Heart left ventricle (tissue), 11 donors: Measurements from ENCODE around the gene APOD. TPM values are rescaled to one million over a fixed set of nuclear protein-coding genes. Genes with fewer than 3 reads are reported as not detected.

Experiments used
- polyA plus RNA-seq, 2 donors: library from polyadenylated mRNA; stranded (reverse); fragments of 200-250 nt; gene quantifications; one replicate each; pipeline ENCODE4 v1.2.3, GENCODE V29; 2013
- total RNA-seq, 9 donors: library from RNA; depleted of rRNA in 2 of 9; stranded (reverse); fragments of >200 nt in 2 of 9; fragmentation: NEBNext Ultra II Directional in 3 of 9; extraction: Animal tissue kit (Norgen Biotek cat#: 25700) in 3 of 9; gene quantifications; one replicate each; pipeline versions ENCODE4 v1.1.0 to v1.2.4, GENCODE V29; 2016 to 2023
- donor health status: ischemic (EF 13 %, LVEDD 7.1; RV severe dilation, severe dysfunction).
- donor health status: healthy with polysubstance abuse.
- donor health status: DM: no; HTN: yes; CAD: no.
- donor health status: DM: no; HTN: no; CAD: no.
- donor health status: ischemic (EF 25% LVEDD 5.7; RV mildly dilated, moderate dysfunction).
- donor health status: healthy.
- donor health status: DM: yes; HTN: yes; CAD: no.
- donor health status: PGD.
- donor health status: nonischemic (EF 23%, LVEDD 6.1; RV moderate dilation, normal function).

Gene APOD
- total and polyA plus RNA-seq, 11 donors, result 101 to 1,096 (median 214) TPM

Other genes starting within 250 kb of the APOD start
- gene ACAP2, start 140.9 kb downstream of the APOD start, total RNA-seq, result 10 to 100 TPM; 12.5 to 39.2 (median 16.3) TPM
- 1 to 10 TPM; 4.4 to 8.5 TPM for gene ACAP2, start 140.9 kb downstream of the APOD start, polyA plus RNA-seq
- gene PPP1R2, start 40.6 kb downstream of the APOD start, total RNA-seq, result 10 to 100 TPM; 35.1 to 63.6 (median 44.0) TPM
- gene PPP1R2, start 40.6 kb downstream of the APOD start, polyA plus RNA-seq, result 10 to 100 TPM; 16.8 to 42.6 TPM
- 1 to 10 TPM in 7 of 9 donors, under 1 TPM in 2; 0.21 to 8.4 (median 3.2) TPM for gene MUC20, start 137.0 kb upstream of the APOD start, total RNA-seq
- gene MUC20, start 137.0 kb upstream of the APOD start, polyA plus RNA-seq, result 1 to 10 TPM in 1 of 2 donors, under 1 TPM in 1; 0.53 to 3.2 TPM
- under 1 TPM in 2 of 9 donors, not detected in 7; 0.02 to 0.17 TPM for gene MUC4, start 228.0 kb upstream of the APOD start, total RNA-seq
- under 1 TPM in 1 of 2 donors, not detected in 1; 0.03 TPM for gene MUC4, start 228.0 kb upstream of the APOD start, polyA plus RNA-seq